Activated CD4-positive, CD25-positive, alpha-beta regulatory T cell treated with anti-CD3 and anti-CD28 coated beads, Interleukin-2, amount 50 U/mL, for 16 hours (primary cell): Measurements from ENCODE around the gene SLC44A5.
"Not testable (repeated sequence)": the region's sequence is repeated elsewhere in the genome, so short reads cannot be mapped to it uniquely, and the experiment has no call there.

ENCODE experiments used
- DNase-seq: peaks from one replicate; pipeline ENCODE4 v3.0.0-alpha.2; 2020; ENCODE audit warnings: low read depth, low spot score

SLC44A5 gene

GRCh38 chr1:75181214-75181955 is 429.5 kb downstream of the SLC44A5 start:
- not testable (repeated sequence) for DNase-seq

GRCh38 chr1:75174031-75174760 is 436.7 kb downstream of the SLC44A5 start:
- DNase-seq = no peak

GRCh38 chr1:75172556-75172955 is 438.4 kb downstream of the SLC44A5 start:
- DNase-seq = no peak

- DNase-seq = no peak
These were observed 439.0 kb downstream of the SLC44A5 start for GRCh38 chr1:75171876-75172275.

GRCh38 chr1:75170981-75171380 is 439.9 kb downstream of the SLC44A5 start:
- no peak for DNase-seq

- DNase-seq = no peak
These were observed 440.9 kb downstream of the SLC44A5 start for GRCh38 chr1:75170011-75170410.

- DNase-seq = no peak
These were observed 444.1 kb downstream of the SLC44A5 start for GRCh38 chr1:75166821-75167220.

- no peak for DNase-seq
These were observed 445.6 kb downstream of the SLC44A5 start for GRCh38 chr1:75165264-75165663.

GRCh38 chr1:75159154-75159553 is 451.8 kb downstream of the SLC44A5 start:
- DNase-seq = no peak
